COLO668 (cell line): ENCODE data around the gene PNPO.

Source experiments
- DNase-seq: peaks from one replicate; lab custom pipeline; 2025; ENCODE audit not compliant: unreplicated experiment; lab: John Stamatoyannopoulos, UW

PNPO gene

GRCh38 chr17:47949197-47949759, 7.9 kb downstream of the PNPO start:
- DNase-seq, result peak; percentile 82

GRCh38 chr17:47949946-47950345, 8.6 kb downstream of the PNPO start:
- peak; percentile 6 for DNase-seq

DNA sequence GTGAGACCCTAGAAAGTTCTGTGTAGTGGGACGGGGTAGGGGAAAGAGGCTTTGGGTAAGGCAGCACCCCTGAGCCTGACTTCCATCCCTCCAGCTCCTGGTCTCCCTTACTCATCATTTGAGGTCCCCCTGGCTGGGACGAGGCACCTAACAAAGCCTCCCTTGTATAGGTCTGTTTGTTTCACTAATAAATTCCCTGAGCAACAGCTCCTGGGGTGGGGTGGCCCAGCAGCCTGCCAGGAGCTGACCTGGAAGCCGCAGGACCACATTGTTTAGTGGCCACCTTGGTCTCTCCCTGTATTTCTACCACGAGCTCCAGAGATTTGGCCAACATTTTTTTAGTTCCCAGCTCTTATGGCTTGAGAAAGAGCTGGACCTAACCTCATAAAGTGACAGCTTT, 9.1 kb downstream of the PNPO start:
- DNase-seq, result no peak

DNA sequence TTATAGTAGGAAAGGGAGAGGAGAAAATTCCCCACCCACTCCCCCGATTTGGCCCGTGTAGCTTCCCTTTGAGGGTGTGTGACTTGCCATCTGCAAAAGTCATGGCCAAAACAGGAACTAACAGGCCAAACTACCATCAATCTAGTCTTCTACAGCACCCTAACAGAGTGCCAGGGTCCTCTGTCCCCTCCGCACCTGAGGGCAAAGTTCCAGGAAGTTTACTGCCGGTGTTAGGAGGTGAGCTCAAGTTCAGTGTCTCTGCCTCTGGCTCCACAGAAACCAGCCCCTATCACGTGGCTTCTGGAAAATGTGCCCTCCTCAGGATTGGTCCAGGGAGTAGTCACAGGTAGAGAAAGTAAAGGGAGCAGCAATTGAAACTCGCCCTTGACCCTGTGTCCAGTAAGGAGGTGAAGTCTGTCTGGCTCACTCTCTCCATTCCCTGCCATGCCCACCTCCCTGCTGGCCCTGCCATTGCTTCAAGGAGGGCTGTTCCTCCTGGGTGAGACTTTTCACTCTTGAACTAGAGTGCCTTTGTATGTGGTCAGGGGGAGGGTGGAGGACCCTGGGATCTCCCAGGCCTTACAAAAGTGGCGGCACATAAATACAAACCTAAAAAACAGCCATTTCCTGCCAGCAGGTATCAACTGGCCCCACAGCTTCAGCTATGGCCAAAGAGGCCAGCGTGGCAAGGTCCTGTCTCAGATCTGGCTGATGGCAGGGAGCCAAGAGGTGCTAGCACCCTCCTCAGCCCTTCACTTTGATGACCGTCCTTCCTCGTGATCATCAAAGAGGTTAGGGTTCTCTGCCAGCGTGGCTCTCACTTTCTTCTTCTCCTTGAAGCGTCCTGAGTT, 11.0 kb downstream of the PNPO start:
- DNase-seq, result no peak

GRCh38 chr17:47953909-47954308, 12.5 kb downstream of the PNPO start:
- no peak for DNase-seq

- DNase-seq, result peak; percentile 8
These were observed 14.4 kb downstream of the PNPO start for GRCh38 chr17:47955497-47956461.

DNA sequence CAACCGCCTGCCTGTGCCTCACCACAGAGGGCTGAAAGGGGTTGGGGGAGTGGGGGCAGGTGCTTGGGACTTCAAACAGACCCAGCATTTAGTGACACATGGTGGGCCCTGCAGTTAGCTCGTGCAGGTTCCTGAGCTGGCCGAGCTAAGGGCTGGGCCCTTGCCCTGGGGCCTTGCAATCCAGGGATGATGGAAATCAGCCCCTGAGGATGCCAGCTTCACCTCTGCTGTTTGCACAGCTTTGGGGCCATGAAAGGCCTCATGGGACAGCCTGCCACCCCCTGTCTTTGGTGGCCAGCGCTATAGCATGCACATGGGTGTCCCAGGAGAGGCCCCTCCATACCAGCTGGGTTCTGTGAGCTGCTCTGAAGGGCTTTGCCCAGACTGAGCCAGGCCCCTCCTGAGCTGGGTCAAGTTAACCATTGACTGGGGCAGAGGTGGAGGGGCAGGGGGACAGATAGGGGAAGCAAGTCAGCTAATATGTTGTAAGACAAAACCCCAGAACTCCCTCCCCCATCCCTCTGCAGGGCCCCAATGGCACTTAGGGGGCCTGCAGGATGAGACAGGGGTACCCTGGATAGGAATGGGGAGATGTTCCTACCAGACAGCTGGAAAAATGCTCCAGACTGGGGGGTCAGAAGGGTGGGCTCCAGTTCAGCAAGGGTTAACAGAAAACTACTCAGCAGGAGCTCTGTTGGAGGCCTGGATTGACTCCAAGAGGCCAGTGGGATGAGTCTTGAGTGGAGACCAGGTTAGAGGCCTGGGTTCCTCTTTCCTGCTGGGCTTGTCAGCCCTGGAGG, 15.6 kb downstream of the PNPO start:
- peak; percentile 51 for DNase-seq

DNA sequence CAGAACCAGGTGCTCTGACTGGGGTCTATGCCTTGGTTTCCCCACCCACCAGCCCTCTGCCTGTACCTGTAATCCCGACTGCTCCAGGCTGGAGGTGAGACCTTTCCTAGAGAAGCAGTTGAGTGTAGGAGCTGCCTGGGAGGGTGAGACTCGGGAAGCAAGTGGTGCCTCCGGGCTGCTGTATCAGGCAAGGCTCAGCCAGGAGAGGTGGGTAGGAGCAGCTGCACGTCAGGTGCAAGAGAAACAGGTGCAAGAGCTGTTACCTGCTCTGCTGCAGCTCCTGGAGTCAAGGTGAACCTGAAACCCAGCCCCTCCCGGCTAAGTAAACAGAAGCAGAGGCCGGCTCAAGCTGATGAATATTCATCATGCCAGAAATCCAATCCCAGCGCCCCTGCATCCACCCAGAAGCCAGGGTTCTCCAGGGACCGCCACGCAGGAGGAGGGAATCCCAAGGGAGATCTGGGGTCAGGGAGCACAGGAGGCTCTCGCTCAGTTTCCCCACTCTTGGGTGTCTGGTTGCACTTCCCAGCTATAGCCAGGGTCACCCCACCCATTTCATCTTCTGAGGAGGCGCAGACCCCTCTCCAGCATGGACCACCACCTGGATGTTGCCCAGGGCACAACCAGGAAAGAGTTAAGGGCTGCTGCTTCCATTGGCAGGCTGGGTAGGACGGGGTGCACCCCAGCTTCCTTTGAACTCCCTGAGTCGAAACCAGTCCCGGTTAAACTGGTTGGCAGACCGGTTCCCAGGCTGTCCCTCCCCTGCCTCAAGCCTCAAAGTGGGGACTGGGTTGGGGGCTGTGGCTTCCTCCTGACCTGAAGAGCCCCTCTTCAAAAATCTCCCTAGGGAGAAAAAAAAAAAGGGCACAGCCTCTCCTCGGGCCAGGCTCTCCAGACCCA, 16.5 kb downstream of the PNPO start, which contains the start of gene PRR15L:
PRR15L (minus strand) TSS at position 293 of the 900 bp plus-strand sequence. CDS start 4,649 bp downstream, outside the sequence.
- peak; percentile 89 for DNase-seq

- peak; percentile 74 for DNase-seq
These were observed 18.7 kb downstream of the PNPO start for GRCh38 chr17:47959825-47960655.

- DNase-seq, result no peak
These were observed 20.0 kb downstream of the PNPO start for GRCh38 chr17:47961406-47961805.

DNA sequence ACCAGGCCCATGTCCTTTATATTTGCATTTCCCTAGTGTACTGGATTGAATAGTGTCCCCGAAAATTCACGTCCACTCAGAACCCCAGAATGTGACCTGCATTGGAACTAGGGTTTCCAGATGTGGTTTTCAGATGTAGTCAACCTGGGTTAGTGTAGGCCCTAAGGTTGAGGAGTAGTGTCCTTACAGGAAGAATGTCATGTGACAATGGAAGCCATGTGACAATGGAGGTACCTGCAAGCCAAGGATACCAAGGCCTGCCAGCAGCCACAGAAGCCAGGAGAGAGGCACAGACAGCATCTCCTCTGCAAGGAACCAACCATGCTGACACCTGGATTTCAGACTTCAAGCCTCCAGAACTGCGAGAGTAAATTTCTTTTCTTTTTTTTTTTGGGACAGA, 21.5 kb downstream of the PNPO start:
- DNase-seq, result no peak

DNA sequence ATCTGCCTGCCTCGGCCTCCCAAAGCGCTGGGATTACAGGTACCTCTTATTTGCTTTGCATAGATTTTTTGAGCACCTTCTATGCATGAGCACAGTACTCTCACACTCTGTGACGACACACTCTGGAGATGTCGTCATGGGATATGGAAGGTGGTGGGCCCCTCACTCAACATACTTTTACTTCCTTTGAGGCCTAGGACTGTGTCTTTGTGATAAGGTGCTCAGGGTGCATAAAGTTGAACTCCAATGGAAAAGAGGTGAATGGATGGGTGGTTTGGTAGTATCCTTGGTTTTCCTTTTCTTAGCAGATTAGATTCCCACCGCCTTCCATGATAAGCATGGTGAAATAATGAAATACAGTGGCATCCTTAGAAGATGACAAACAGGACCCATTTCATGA, 23.5 kb downstream of the PNPO start:
- DNase-seq, result no peak

GRCh38 chr17:47966079-47966519, 24.7 kb downstream of the PNPO start:
- DNase-seq, result no peak

- DNase-seq, result no peak
These were observed 26.4 kb downstream of the PNPO start for GRCh38 chr17:47967607-47968252.

DNA sequence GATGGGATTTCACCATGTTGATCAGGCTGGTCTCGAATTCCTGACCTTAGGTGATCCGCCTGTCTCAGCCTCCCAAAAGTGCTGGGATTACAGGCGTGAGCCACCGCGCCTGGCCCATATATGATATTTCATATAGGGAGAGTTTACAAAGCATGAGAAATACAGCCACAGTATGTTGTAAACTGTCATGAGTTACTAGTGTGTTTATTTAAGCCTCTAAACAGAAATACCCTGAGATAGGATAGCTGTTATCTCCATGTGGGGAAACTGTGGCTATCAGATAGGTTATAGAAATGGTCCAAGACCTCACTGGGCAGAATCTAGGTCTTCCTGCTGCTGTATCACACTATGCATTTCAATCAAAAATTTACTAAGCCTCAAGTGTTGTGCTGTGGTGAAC, 27.5 kb downstream of the PNPO start:
- no peak for DNase-seq

GRCh38 chr17:47969930-47970724, 28.8 kb downstream of the PNPO start:
- no peak for DNase-seq
